Cerebellar nuclear complex (tissue), 1 donor: ENCODE results near the gene ARHGEF28.

ENCODE experiments used
- DNase-seq, 2 experiments: peaks; one replicate each; lab custom pipeline; 2025; lab: John Stamatoyannopoulos, UW

Gene ARHGEF28

GRCh38 chr5:73745836-73746235 is 119.8 kb downstream of the ARHGEF28 start:
- DNase-seq = no peak

- DNase-seq = no peak
Observed at GRCh38 chr5:73746608-73747007, 120.6 kb downstream of the ARHGEF28 start.

DNA sequence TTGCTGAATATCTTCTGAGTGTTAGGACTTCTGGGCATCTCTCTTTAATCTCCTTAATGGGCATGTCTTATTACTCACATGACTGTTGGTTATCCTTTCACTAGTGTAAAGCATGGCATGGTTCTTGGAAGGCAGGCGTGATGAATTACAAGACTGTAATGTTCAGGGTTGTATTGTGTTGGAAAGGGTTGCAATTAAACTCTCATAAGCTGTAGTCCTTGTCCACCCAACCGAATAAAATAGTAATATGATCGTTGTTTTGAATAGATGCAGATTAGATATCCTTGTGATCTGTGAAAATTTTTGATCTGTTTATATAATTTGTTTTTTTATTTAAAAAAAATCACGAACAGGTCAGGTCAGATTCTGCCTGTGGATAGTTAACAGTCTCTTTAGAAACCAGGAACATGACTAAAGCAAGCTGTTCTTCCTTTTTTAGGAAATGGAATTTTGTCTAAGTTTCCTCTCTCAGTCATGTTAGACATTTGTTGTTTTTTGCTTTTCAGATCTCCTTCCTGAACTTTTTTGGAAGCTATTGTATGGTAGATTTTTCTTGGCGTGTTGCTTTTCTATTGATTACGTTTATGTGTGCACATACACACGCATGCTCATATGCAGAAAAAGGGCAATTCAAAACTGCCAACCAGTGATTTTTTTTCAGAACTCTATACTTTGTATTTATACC is 121.8 kb downstream of the ARHGEF28 start:
- no peak for DNase-seq

DNA sequence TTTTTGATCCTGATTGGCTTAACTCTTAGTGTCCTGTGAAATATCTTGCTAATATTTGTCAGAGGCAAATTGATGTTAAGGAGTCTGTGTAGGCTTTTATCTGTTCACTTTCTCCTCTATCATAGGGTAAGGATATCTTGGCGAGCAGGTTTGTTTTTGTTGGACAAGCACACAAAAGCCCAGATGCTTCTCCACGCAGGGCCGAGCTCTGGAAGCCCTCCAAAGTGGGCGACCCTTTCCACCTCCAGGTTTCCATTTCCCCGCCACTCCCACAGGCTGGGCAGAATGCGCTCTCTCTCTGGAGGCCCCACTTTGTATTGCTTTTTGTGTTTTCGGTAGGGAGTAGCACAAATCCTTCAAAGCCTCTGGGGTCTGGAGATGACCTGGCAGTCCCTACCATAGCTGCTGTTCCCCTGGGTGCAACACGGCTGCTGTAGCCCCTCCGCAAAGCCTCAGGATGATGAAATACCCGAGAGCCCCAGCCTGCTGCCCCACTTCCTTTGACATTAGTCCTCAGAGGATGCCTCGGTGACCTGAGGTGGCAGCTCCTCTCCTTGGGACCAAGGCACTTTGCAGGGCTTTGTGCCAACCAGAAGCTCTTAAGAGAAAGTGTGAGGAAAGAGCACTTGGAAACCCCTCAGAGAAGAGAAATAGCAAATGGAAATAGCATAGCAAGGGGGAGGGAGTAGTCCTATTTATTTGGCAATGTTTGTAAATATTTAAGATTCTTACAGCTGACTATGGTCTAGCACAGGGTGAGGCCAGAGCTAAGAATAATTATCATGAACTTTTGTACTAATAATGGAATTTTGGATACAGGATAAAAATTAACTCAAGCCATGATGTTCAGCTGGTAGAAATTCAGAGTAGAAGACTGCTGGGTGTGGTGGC is 122.8 kb downstream of the ARHGEF28 start:
- DNase-seq = no peak

DNA sequence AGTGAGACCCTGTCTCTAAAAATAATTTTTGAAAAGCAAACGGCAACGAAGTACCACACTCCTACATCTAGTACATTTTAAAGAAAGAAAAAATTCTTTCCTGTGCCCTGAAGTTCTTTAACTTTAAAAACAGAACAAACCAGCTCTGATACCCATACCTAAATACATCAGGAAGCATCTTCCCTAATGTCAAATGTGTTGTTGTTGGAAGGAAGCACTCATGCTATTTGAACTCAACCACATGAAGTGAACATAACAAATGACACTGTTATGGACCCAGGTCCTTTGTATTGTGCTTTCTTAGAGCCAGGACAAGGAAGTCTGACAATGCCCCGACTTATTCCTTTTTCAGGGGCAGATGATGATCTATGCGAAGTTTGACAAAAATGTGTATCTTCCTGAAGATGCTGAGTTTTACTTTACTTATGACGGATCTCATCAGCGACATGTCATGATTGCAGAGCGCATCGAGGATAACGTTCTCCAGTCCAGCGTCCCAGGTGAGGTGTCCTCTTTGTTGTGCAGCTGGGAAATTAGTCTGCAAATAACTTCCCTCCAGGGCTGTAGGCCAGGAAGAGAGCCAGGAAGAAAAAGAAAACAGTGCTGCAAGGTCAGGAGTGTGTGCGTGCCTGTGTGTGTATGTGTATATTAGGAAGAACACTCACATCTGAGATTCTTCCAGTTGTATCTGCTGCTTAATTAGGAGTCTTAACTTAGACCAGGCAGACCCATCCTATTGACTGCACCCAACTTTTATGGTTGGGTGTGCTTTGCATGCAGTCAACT is 123.7 kb downstream of the ARHGEF28 start:
- DNase-seq = no peak

DNA sequence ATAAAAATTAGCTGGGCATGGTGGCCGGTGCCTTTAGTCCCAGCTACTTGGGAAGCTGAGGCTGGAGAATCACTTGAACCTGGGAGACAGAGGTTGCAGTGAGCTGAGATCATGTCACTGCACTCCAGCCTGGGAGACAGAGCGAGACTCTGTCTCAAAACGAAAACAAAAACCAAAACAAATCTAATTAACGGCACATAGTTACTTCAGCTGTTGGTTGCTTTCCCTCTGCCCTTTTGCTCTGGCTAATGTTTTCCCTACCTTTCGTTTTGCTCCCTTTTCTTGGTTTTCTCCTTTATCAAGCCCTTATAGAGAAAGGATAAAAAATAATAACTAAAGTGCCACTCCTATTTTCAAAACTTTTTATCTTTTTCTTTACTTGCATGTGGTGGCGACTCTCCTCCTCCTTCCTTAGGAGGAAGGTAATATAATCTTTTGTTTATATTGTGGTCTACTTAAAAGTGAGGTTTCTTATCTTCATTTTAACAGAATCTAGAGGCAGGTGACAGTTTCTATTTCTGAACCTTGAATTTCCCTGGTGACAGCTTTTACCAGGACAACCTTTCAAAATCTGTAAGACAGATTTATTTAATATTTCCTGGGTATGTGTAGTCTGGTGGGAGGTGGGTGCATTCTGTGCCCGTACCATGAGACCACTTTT is 125.4 kb downstream of the ARHGEF28 start:
- DNase-seq = no peak

DNA sequence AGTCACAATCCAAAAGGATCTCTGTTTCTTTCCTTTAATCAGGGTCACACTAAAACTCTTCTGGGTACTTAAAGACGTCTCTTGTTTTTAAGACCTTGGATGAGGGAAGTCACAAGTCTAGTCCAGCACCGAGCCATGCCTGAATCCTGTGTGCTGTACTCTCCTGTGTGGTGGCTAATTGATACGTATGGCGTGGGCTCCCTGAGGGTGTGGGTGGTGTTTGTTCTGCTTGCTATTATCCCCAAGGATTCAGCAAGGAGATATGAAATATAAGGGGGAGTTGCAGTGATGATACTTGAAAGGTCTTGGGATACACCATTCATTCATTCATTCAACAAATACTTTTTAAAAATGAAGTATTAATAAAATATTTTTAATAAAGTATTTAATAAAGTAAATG is 128.3 kb downstream of the ARHGEF28 start:
- DNase-seq = no peak

DNA sequence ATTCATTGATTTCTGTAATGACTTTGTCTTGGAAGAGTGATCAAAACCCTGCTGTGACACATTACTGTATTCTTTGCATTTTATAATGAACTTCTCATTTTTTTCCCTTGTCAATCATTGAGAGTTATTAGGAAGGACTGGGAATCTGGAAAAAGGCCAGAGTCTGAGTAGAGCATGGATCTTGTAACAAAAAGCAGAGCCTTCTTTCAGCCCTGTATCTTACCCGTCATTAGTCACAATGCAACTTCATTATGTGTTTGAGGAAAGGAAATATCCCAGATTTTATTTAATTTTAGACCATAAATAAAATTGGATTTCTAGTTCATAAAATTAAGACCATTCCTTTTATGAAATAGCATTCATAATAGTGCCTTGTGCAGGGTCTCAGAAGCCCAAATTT is 131.4 kb downstream of the ARHGEF28 start:
- no peak for DNase-seq

- no peak for DNase-seq
Observed at GRCh38 chr5:73759771-73760170, 133.8 kb downstream of the ARHGEF28 start.

- DNase-seq = no peak
Observed at GRCh38 chr5:73763300-73764032, 137.5 kb downstream of the ARHGEF28 start.

DNA sequence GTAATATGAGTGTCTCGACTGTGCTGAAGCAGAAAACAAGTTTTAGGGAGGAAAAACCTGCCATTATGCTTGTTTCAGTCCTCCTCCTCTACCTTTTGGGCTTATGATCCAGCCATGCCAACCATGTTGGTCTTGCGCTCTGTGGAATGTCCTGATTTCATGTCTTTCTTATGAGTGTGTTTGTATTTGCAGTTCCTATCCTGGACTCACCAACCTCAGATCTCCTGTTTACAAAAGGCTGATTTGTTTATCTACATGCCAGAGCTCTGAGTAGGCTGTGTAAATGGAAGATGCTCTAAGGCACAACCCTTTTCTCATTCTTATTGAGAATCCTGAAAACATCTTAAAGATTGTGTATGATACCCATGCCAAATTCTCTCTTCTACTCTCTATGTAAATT is 138.6 kb downstream of the ARHGEF28 start:
- no peak for DNase-seq

DNA sequence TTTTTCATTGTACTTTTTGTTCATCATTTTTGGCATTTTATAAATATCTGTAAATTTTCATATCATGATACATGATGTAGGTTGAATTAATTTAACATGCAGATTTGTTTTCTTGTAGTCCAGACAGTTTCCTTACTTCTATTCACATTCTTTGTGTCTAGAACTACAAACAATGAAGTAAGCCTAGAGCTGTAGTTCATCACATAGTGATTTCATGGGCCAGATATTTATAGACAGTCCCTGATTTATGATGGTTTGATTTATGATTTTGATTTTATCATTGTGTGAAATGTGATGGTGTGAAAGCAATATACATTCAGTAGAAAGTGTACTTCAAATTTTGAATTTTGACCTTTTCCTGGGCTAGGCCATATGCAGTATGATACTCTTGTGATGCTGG is 139.0 kb downstream of the ARHGEF28 start:
- no peak for DNase-seq

- no peak for DNase-seq
Observed at GRCh38 chr5:73766902-73767301, 140.9 kb downstream of the ARHGEF28 start.

- DNase-seq = no peak
Observed at GRCh38 chr5:73770172-73771025, 144.4 kb downstream of the ARHGEF28 start.

DNA sequence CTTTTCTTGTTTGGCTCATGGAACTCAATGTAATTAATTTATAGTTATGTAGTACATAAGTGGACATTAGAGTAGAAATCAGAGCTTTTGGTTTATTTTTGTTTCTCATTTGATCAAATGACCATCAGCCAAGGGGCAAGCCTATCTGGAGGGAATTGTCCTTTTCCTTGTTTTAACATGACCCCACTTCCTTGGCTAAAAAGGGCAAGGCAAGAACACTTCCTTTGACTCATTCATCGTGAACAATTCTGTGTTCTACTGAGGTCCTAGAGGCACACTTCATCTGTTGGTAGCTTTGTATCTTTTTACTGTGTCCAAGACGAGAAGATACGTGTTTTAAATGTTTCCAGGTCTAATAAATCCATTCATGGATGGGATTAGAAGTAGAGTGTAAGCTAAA is 148.9 kb downstream of the ARHGEF28 start:
- no peak for DNase-seq

GRCh38 chr5:73776405-73776804 is 150.4 kb downstream of the ARHGEF28 start:
- no peak for DNase-seq

GRCh38 chr5:73777192-73777591 is 151.2 kb downstream of the ARHGEF28 start:
- no peak for DNase-seq

GRCh38 chr5:73780302-73781080 is 154.5 kb downstream of the ARHGEF28 start:
- DNase-seq = no peak

GRCh38 chr5:73781107-73781768 is 155.2 kb downstream of the ARHGEF28 start:
- DNase-seq = no peak
